Kidney epithelial cell (primary cell): ENCODE data around the gene TRIM54. TPM values are rescaled to one million over a fixed set of nuclear protein-coding genes. Genes with fewer than 3 reads are reported as not detected.

Experiments
- DNase-seq: peaks from one replicate; pipeline ENCODE4 v3.0.0-alpha.2; 2010; ENCODE audit warnings: low read depth
- H3K27me3 ChIP-seq: 2 replicates; pipeline ENCODE4 v1.6.0; 2011; ENCODE audit warnings: low read length; ENCODE audit not compliant: control insufficient read depth, insufficient read depth
- H3K36me3 ChIP-seq: 2 replicates; pipeline ENCODE4 v1.5.1; 2011; ENCODE audit warnings: low read length; ENCODE audit not compliant: control insufficient read depth, insufficient read depth
- H3K4me3 ChIP-seq: 2 replicates; pipeline ENCODE4 v1.5.1; 2011; ENCODE audit warnings: low read depth, mild to moderate bottlenecking, control low read depth, low read length
- CTCF ChIP-seq: IDR thresholded peaks from 2 replicates; pipeline ENCODE4 v1.5.1; 2011; ENCODE audit warnings: mild to moderate bottlenecking, moderate library complexity, low read length, control low read depth, inconsistent platforms; ENCODE audit not compliant: insufficient read depth, poor library complexity, severe bottlenecking
- total RNA-seq: library from RNA; depleted of rRNA; stranded (reverse); fragments of >200 nt; gene quantifications from 2 replicates; pipeline ENCODE4 v1.2.3, GENCODE V29; 2015

The TRIM54 gene
- total RNA-seq, 1 donor from 2014 or later: 0.33 TPM

- TF ChIP-seq CTCF: no peak
- no peak for DNase-seq
- no peaks in the 10 kb centered on the region for H3K36me3 ChIP-seq
- peaks cover 42% of the 10 kb centered on the region for H3K27me3 ChIP-seq
- no peak overlapping the region for H3K4me3 ChIP-seq
Measured at GRCh38 chr2:27251766-27252165, 30.5 kb upstream of the TRIM54 start.

GRCh38 chr2:27255187-27255586 is 27.0 kb upstream of the TRIM54 start:
- H3K4me3 ChIP-seq: no peak overlapping the region
- no peak for DNase-seq
- peaks cover 57% of the 10 kb centered on the region for H3K27me3 ChIP-seq
- no peak for TF ChIP-seq CTCF
- no peaks in the 10 kb centered on the region for H3K36me3 ChIP-seq

- H3K36me3 ChIP-seq: no peaks in the 10 kb centered on the region
- peaks cover 57% of the 10 kb centered on the region for H3K27me3 ChIP-seq
- DNase-seq: no peak
- no peak for TF ChIP-seq CTCF
- H3K4me3 ChIP-seq: no peak overlapping the region
Measured at GRCh38 chr2:27255660-27256059, 26.6 kb upstream of the TRIM54 start.

GRCh38 chr2:27256855-27257454 is 25.3 kb upstream of the TRIM54 start:
- no peak for TF ChIP-seq CTCF
- H3K27me3 ChIP-seq: peaks cover 58% of the 10 kb centered on the region
- no peak overlapping the region for H3K4me3 ChIP-seq
- DNase-seq: no peak
- no peaks in the 10 kb centered on the region for H3K36me3 ChIP-seq

GRCh38 chr2:27258051-27258450 is 24.2 kb upstream of the TRIM54 start:
- no peak for TF ChIP-seq CTCF
- peaks cover 68% of the 10 kb centered on the region for H3K27me3 ChIP-seq
- H3K36me3 ChIP-seq: no peaks in the 10 kb centered on the region
- H3K4me3 ChIP-seq: no peak overlapping the region
- DNase-seq: no peak

GRCh38 chr2:27261241-27261925 is 20.8 kb upstream of the TRIM54 start:
- Histone ChIP-seq H3K36me3 (no peaks in the 10 kb centered on the region), H3K4me3 (no peak overlapping the region), H3K27me3 (peaks cover 84% of the 10 kb centered on the region)
- TF ChIP-seq CTCF: no peak
- DNase-seq: no peak
